Stomach (tissue), 9 donors: ENCODE results near the gene ANKRD31. TPM values are rescaled to one million over a fixed set of nuclear protein-coding genes. Genes with fewer than 3 reads are reported as not detected.

Experiments used
- DNase-seq, 2 donors: peaks; one replicate each; pipeline versions ENCODE4 v3.0.0 to v3.0.0-alpha.2; 2013 to 2019
- H3K27ac ChIP-seq, 5 donors: fragments of 200-600 bp in 4 of 5; sonication (generic) in 4 of 5; one replicate each; pipeline ENCODE4 v1.5.1; 2013 to 2019; ENCODE audit warnings: mild to moderate bottlenecking in 1 of 5, moderate library complexity in 1 of 5
- H3K27me3 ChIP-seq, 3 donors: fragments of 200-600 bp; sonication (generic); one replicate each; pipeline ENCODE4 v1.5.1; 2017 to 2019; ENCODE audit warnings: mixed run types in 1 of 3
- H3K36me3 ChIP-seq, 4 donors: fragments of 200-600 bp; sonication (generic); 1 replicate in 3 of 4; 2 replicates in 1 of 4; pipeline ENCODE4 v1.5.1; 2016 to 2019
- H3K4me1 ChIP-seq, 4 donors: fragments of 200-600 bp; sonication (generic); one replicate each; pipeline ENCODE4 v1.5.1; 2016 to 2019
- H3K4me3 ChIP-seq, 4 donors: fragments of 200-600 bp; sonication (generic) in 3 of 4; one replicate each; pipeline ENCODE4 v1.5.1; 2016 to 2019; ENCODE audit warnings: mild to moderate bottlenecking in 1 of 4
- H3K9me3 ChIP-seq, 4 donors: fragments of 200-600 bp; sonication (generic); one replicate each; pipeline ENCODE4 v1.5.1; 2016 to 2019
- EP300 ChIP-seq: sonication (generic); formaldehyde crosslinking; IDR thresholded peaks from one replicate; pipeline ENCODE4 v1.6.1; 2017; ENCODE audit warnings: antibody characterized with exemption
- POLR2A ChIP-seq, 4 donors: fragments of 450-650 bp; IDR thresholded peaks; one replicate each; pipeline ENCODE4 v1.6.1; 2016; ENCODE audit warnings: antibody characterized with exemption in 4 of 4, control low read depth in 2 of 4, mild to moderate bottlenecking in 1 of 4, moderate library complexity in 1 of 4
- POLR2AphosphoS5 ChIP-seq, 3 donors: sonication (generic); formaldehyde crosslinking; IDR thresholded peaks; one replicate each; pipeline ENCODE4 v1.6.1; 2016; ENCODE audit warnings: antibody characterized with exemption in 3 of 3
- WGBS, 5 donors: extraction: QIAGEN DNeasy Blood & Tissue Kit in 3 of 5; methylation state at CpG; one replicate each; pipeline versions ENCODE4 v1.1.5 to v1.1.7; 2013 to 2018; 5-methylcytosine and 5-hydroxymethylcytosine counted together
- intact Hi-C: fragments of 100-400 bp; cut with DNase I; formaldehyde crosslinking; loops from one replicate; pipeline ENCODE4 v1.15.1; 2023; ENCODE audit warnings: low total_unique reads
- polyA plus RNA-seq, 3 donors: library from polyadenylated mRNA; stranded (reverse); fragments of 200-250 nt; gene quantifications; one replicate each; pipeline ENCODE4 v1.2.3, GENCODE V29; 2013
- total RNA-seq, 5 donors: library from RNA; depleted of rRNA; stranded (reverse); fragments of >200 nt; gene quantifications; one replicate each; pipeline versions ENCODE4 v1.1.0 to v1.2.3, GENCODE V29; 2014 to 2016
- TF ChIP-seq, protein P1 (sequence below), 7 experiments: fragments of 450-650 bp in 4 of 7; fragments of 200-600 bp in 3 of 7; sonication (generic) in 3 of 7; IDR thresholded peaks; one replicate each; pipeline ENCODE4 v1.5.1; 2016 to 2019; ENCODE audit warnings: antibody characterized with exemption in 7 of 7, control low read depth in 2 of 7, mild to moderate bottlenecking in 1 of 7
- donor health status: healthy with polysubstance abuse.
- donor health status: Bipolar disorder and iron deficiency.
- donor health status: healthy.

Gene ANKRD31
- total and polyA plus RNA-seq, 8 donors, result 0.08 to 1.1 (median 0.14) TPM; not detected in 5

DNA sequence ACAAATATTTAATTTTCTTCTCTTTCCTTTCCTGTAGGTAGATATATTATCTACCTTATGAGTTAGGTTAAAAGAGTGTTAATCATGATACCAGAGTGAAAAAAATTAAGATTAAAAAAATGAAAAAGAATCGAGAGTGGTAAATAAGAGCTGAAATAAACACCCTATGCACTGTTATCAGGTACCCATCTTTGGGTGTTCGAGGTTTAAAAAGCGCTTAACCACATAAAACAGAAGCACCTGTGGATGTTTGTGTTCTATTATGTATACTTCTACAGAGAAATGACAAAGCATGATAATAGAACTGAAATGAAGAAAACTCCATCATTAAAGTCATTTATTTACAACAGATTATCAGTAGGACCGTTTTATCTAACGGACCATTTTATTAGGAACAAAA, 158.7 kb downstream of the ANKRD31 start:
- H3K36me3 ChIP-seq, result no peaks in the 10 kb centered on the region
- TF ChIP-seq, protein P1, sequence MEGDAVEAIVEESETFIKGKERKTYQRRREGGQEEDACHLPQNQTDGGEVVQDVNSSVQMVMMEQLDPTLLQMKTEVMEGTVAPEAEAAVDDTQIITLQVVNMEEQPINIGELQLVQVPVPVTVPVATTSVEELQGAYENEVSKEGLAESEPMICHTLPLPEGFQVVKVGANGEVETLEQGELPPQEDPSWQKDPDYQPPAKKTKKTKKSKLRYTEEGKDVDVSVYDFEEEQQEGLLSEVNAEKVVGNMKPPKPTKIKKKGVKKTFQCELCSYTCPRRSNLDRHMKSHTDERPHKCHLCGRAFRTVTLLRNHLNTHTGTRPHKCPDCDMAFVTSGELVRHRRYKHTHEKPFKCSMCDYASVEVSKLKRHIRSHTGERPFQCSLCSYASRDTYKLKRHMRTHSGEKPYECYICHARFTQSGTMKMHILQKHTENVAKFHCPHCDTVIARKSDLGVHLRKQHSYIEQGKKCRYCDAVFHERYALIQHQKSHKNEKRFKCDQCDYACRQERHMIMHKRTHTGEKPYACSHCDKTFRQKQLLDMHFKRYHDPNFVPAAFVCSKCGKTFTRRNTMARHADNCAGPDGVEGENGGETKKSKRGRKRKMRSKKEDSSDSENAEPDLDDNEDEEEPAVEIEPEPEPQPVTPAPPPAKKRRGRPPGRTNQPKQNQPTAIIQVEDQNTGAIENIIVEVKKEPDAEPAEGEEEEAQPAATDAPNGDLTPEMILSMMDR (IDR thresholded peaks at IDR 0.05), result no peak
- no peak for TF ChIP-seq POLR2A (IDR thresholded peaks at IDR 0.05)
- TF ChIP-seq EP300, result no peak
- no peak for TF ChIP-seq POLR2AphosphoS5 (IDR thresholded peaks at IDR 0.05)
- H3K4me3 ChIP-seq, result no peak overlapping the region
- H3K27ac ChIP-seq, result no peak overlapping the region
- intact Hi-C loops, result no loop called here
- H3K9me3 ChIP-seq, result no peaks in the 10 kb centered on the region
- 58 to 69% (median 65%) methylated on average over 5 of the region's 5 CpGs for WGBS, 5 donors
- DNase-seq, result no peak
- H3K4me1 ChIP-seq, result peaks cover 0 to 16% (median 0%) of the 10 kb centered on the region in 4 donors
- H3K27me3 ChIP-seq, result no peaks in the 10 kb centered on the region

DNA sequence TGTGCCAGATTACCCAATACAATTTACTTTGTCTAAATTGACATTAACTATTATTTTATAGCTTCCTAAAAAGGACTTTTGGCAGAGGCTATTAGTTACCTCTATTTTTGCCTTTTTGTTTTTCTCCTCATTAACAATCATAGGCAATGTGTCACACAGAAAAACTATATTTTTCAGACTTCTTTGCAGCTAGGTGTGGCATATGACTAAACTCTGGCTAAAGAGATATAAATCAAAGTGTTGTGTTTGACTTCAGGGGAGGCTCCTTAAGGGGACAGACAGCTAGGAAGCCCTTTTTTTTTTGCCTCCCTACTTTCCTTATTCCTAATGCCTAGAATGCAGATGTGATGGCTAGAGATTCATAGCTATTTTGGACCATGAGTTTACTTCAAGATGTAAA, 164.6 kb downstream of the ANKRD31 start:
- no peaks in the 10 kb centered on the region for H3K9me3 ChIP-seq
- no peaks in the 10 kb centered on the region for H3K4me1 ChIP-seq
- intact Hi-C loops, result no loop called here
- H3K4me3 ChIP-seq, result no peak overlapping the region
- H3K36me3 ChIP-seq, result no peaks in the 10 kb centered on the region
- H3K27me3 ChIP-seq, result no peaks in the 10 kb centered on the region
- H3K27ac ChIP-seq, result no peak overlapping the region
- TF ChIP-seq POLR2AphosphoS5 (IDR thresholded peaks at IDR 0.05), result no peak
- DNase-seq, result no peak

DNA sequence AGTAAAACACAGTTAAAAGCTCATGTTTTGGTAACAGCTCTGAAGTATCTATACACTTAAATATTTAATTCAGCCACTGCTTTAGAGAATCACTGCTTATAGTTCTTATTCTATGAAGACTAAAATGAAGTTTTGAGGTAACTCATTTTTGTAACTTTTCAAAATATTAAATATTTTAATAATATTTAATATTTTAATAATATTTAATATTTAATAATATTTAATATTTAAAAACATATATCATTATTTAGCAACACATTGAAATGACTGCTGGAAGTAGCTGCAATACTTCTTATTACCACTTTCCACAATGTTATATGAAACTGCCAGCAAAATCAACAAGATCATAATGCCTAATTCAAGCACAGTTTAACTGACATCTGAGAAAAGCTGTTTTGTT, 165.6 kb downstream of the ANKRD31 start:
- H3K36me3 ChIP-seq, result no peaks in the 10 kb centered on the region
- no peaks in the 10 kb centered on the region for H3K4me1 ChIP-seq
- H3K27ac ChIP-seq, result no peak overlapping the region
- no peaks in the 10 kb centered on the region for H3K9me3 ChIP-seq
- H3K4me3 ChIP-seq, result no peak overlapping the region
- intact Hi-C loops, result no loop called here
- TF ChIP-seq POLR2AphosphoS5 (IDR thresholded peaks at IDR 0.05) (no peak), POLR2A (IDR thresholded peaks at IDR 0.05) (no peak), EP300 (no peak)
- TF ChIP-seq, protein P1 (IDR thresholded peaks at IDR 0.05), result no peak
- no peak for DNase-seq
- H3K27me3 ChIP-seq, result no peaks in the 10 kb centered on the region

DNA sequence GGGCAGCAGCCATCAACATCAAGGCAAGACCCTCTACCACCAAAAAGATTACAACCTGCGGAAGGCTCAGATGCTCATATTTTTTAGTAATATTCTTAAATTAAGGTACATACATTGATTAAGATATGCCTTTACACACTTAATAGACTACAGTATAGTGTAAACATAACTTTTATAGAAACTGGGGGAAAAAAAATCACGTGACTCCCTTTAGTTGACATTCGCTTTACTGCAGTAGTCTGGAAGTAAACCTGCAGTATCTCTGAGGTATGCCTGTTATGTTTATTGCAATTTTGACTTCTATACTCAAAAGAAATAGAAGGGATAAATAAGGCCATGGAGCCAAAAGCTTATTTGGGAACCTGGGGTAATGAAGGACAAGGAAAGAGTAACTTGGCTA, 169.2 kb downstream of the ANKRD31 start:
- intact Hi-C loops, result no loop called here
- WGBS, 5 donors, result 91 to 94% (median 93%) methylated on average over 3 of the region's 3 CpGs
- H3K9me3 ChIP-seq, result no peaks in the 10 kb centered on the region
- no peak overlapping the region for H3K4me3 ChIP-seq
- no peaks in the 10 kb centered on the region for H3K36me3 ChIP-seq
- no peaks in the 10 kb centered on the region for H3K27me3 ChIP-seq
- no peak overlapping the region for H3K27ac ChIP-seq
- TF ChIP-seq, protein P1 (IDR thresholded peaks at IDR 0.05), result no peak
- no peak for TF ChIP-seq EP300
- TF ChIP-seq POLR2A (IDR thresholded peaks at IDR 0.05), result no peak
- TF ChIP-seq POLR2AphosphoS5 (IDR thresholded peaks at IDR 0.05), result no peak
- DNase-seq, result no peak
- H3K4me1 ChIP-seq, result no peaks in the 10 kb centered on the region

DNA sequence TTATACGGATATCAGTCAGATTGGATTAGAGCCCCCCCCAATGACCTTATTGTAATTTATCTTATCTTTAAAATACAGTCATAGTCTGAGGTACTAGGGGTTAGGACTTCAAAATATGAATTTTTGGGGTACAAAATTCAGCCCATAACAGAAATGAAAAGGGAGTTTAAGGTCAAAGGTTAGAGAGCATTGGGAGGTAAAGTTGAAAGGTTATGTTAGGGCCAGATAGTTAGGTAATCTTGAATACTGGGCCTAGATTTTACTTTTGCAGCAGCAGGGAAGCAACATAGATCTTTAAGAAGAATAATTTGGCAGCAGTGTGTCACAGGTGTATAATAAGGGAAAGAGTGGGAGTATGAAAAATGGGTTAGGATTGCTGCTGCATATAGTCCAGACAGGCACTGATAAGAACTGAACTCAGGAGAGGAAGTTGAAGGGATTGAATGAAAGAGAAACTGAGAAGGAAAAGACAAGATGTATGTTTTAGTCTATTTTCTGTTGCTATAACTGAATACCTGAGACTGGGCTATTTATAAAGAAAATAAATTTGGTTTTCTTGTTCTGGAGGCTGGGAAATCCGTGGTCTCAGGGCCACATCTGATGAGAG, 173.7 kb downstream of the ANKRD31 start:
- intact Hi-C loops, result no loop called here
- Histone ChIP-seq H3K9me3 (no peaks in the 10 kb centered on the region), H3K36me3 (no peaks in the 10 kb centered on the region), H3K27me3 (no peaks in the 10 kb centered on the region), H3K27ac (no peak overlapping the region), H3K4me1 (no peaks in the 10 kb centered on the region), H3K4me3 (no peak overlapping the region)
- TF ChIP-seq EP300, result no peak
- no peak for TF ChIP-seq POLR2A (IDR thresholded peaks at IDR 0.05)
- TF ChIP-seq POLR2AphosphoS5 (IDR thresholded peaks at IDR 0.05), result no peak
- TF ChIP-seq, protein P1 (IDR thresholded peaks at IDR 0.05), result no peak
- WGBS, 5 donors, result 66 to 82% (median 78%) methylated on average over 2 of the region's 2 CpGs
- no peak for DNase-seq
